OCI-LY1 (cell line): Measurements from ENCODE around the gene ARHGEF37.

ENCODE experiments used
- H2AFZ ChIP-seq: fragments of 200-600 bp; sonication (generic), shearing (Covaris generic); 2 replicates; pipeline ENCODE4 v1.6.0; 2014; ENCODE audit warnings: antibody characterized with exemption, mild to moderate bottlenecking, low read length
- H3F3A ChIP-seq: fragments of 200-600 bp; sonication (generic), shearing (Covaris generic); 2 replicates; pipeline ENCODE4 v1.6.0; 2014; ENCODE audit warnings: mild to moderate bottlenecking, antibody characterized with exemption, low read length, moderate library complexity; ENCODE audit not compliant: insufficient read depth
- H3K27ac ChIP-seq: fragments of 200-600 bp; sonication (generic); 2 replicates; pipeline ENCODE4 v1.5.1; 2014; ENCODE audit warnings: low read length, mixed run types, mild to moderate bottlenecking, low read depth; ENCODE audit not compliant: poor library complexity, severe bottlenecking
- H3K27me3 ChIP-seq: fragments of 200-600 bp; sonication (generic); 2 replicates; pipeline ENCODE4 v1.6.0; 2014; ENCODE audit warnings: antibody characterized with exemption, mild to moderate bottlenecking, low read length, moderate library complexity; ENCODE audit not compliant: insufficient read depth
- H3K36me3 ChIP-seq: fragments of 200-600 bp; sonication (generic); 2 replicates; pipeline ENCODE4 v1.6.1; 2014; ENCODE audit warnings: mild to moderate bottlenecking, antibody characterized with exemption, low read length, moderate library complexity, mixed read lengths; ENCODE audit not compliant: insufficient read depth
- H3K4me1 ChIP-seq: fragments of 200-600 bp; sonication (generic); 2 replicates; pipeline ENCODE4 v1.5.1; 2014; ENCODE audit warnings: mild to moderate bottlenecking, low read length, moderate library complexity; ENCODE audit not compliant: insufficient read depth, severe bottlenecking
- H3K4me2 ChIP-seq: fragments of 200-600 bp; sonication (generic), shearing (Covaris generic); 2 replicates; pipeline ENCODE4 v1.6.1; 2014; ENCODE audit warnings: low read length
- H3K4me3 ChIP-seq: fragments of 200-600 bp; sonication (generic); 2 replicates; pipeline ENCODE4 v1.5.1; 2014; ENCODE audit warnings: low read length, low read depth, mild to moderate bottlenecking, mixed read lengths; ENCODE audit not compliant: poor library complexity, severe bottlenecking
- H3K79me2 ChIP-seq: fragments of 200-600 bp; shearing (Covaris generic); 2 replicates; pipeline ENCODE4 v1.6.1; 2016; ENCODE audit warnings: mixed run types, low read length, mixed read lengths; ENCODE audit not compliant: insufficient read depth
- H3K9ac ChIP-seq: fragments of 200-600 bp; sonication (generic), shearing (Covaris generic); 2 replicates; pipeline ENCODE4 v1.6.1; 2014; ENCODE audit warnings: mild to moderate bottlenecking, low read length, mixed read lengths
- H3K9me2 ChIP-seq: fragments of 200-600 bp; sonication (generic), shearing (Covaris generic); 2 replicates; pipeline ENCODE4 v1.6.1; 2014; ENCODE audit warnings: low read depth, mild to moderate bottlenecking, low read length, mixed read lengths
- H3K9me3 ChIP-seq: fragments of 200-600 bp; shearing (Covaris generic); 2 replicates; pipeline ENCODE4 v1.6.1; 2014; ENCODE audit warnings: low read length, mixed read lengths
- H4K20me1 ChIP-seq: fragments of 200-600 bp; sonication (generic), shearing (Covaris generic); 2 replicates; pipeline ENCODE4 v1.6.0; 2016; ENCODE audit warnings: mild to moderate bottlenecking, low read length; ENCODE audit not compliant: insufficient read depth
- EZH2 ChIP-seq: fragments of 200-600 bp; sonication (generic), shearing (Covaris generic); IDR thresholded peaks from 2 replicates; pipeline ENCODE4 v1.8.0; 2017; ENCODE audit warnings: borderline replicate concordance, mixed run types, mild to moderate bottlenecking, antibody characterized with exemption, low read length, moderate library complexity, mixed read lengths
- TF ChIP-seq, protein P1 (sequence below): fragments of 200-600 bp; sonication (generic), shearing (Covaris generic); IDR thresholded peaks from 2 replicates; pipeline ENCODE4 v1.5.1; 2017; ENCODE audit warnings: mild to moderate bottlenecking, antibody characterized with exemption, low read length, moderate library complexity, mixed read lengths

Gene ARHGEF37

DNA sequence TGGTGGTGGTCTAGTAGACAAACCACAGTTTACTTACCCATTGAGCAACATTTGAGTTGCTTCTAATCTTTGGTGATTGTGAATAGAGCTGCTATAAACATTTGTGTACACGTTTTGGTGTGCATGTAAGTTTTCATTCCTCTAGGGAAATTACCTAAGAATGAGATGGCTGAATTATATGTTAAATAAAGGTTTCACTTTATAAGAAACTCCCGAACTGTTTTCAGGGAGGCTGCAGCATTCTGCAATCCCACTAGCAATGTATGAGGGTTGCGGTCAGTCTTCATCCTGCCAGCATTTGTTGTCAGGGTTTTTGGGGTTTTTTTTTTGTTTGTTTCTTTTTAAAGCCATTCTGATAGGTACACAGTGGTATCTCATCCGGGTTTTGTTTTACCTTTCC is 103.1 kb downstream of the ARHGEF37 start:
- Histone ChIP-seq H3K4me1 (no peaks in the 10 kb centered on the region), H3K79me2 (no peaks in the 10 kb centered on the region), H3K4me3 (no peak overlapping the region), H3K9me3 (no peaks in the 10 kb centered on the region), H3K9me2 (no peaks in the 10 kb centered on the region), H3K27me3 (no peaks in the 10 kb centered on the region), H3K9ac (no peak overlapping the region), H2AFZ (no peak overlapping the region), H3K27ac (no peak overlapping the region), H3K36me3 (no peaks in the 10 kb centered on the region), H3K4me2 (no peak overlapping the region), H4K20me1 (no peaks in the 10 kb centered on the region), H3F3A (no peaks in the 10 kb centered on the region)
- TF ChIP-seq, protein P1, sequence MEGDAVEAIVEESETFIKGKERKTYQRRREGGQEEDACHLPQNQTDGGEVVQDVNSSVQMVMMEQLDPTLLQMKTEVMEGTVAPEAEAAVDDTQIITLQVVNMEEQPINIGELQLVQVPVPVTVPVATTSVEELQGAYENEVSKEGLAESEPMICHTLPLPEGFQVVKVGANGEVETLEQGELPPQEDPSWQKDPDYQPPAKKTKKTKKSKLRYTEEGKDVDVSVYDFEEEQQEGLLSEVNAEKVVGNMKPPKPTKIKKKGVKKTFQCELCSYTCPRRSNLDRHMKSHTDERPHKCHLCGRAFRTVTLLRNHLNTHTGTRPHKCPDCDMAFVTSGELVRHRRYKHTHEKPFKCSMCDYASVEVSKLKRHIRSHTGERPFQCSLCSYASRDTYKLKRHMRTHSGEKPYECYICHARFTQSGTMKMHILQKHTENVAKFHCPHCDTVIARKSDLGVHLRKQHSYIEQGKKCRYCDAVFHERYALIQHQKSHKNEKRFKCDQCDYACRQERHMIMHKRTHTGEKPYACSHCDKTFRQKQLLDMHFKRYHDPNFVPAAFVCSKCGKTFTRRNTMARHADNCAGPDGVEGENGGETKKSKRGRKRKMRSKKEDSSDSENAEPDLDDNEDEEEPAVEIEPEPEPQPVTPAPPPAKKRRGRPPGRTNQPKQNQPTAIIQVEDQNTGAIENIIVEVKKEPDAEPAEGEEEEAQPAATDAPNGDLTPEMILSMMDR = no peak
- no peak for TF ChIP-seq EZH2
